Suprapubic skin (tissue), 3 donors: ENCODE measurements around the gene DDX11.
"Not testable (repeated sequence)": the region's sequence is repeated elsewhere in the genome, so short reads cannot be mapped to it uniquely, and the experiment has no call there.

Source experiments
- CTCF ChIP-seq, 2 donors: fragments of 200-600 bp in 1 of 2; fragments of 450-650 bp in 1 of 2; sonication (generic) in 1 of 2; IDR thresholded peaks; one replicate each; pipeline ENCODE4 v1.5.1; 2016 to 2019; ENCODE audit warnings: antibody characterized with exemption in 2 of 2, mild to moderate bottlenecking in 1 of 2, moderate library complexity in 1 of 2
- POLR2A ChIP-seq, 2 donors: fragments of 450-650 bp; IDR thresholded peaks; one replicate each; pipeline ENCODE4 v1.6.1; 2017; ENCODE audit warnings: antibody characterized with exemption in 2 of 2, mild to moderate bottlenecking in 2 of 2, moderate library complexity in 2 of 2

- not testable (repeated sequence) for TF ChIP-seq CTCF, POLR2A (IDR thresholded peaks at IDR 0.05)
Measured at GRCh38 chr12:31145296-31145695, 71.6 kb downstream of the DDX11 start.
